Neutrophil (primary cell): ENCODE measurements around the gene CRK.

Experiments used
- H3K27ac ChIP-seq: fragments of 200-600 bp; sonication (generic); 2 replicates; pipeline ENCODE4 v1.5.1; 2016; ENCODE audit warnings: mild to moderate bottlenecking, moderate library complexity
- H3K27me3 ChIP-seq: fragments of 200-600 bp; sonication (generic); 2 replicates; pipeline ENCODE4 v1.6.0; 2016; ENCODE audit warnings: mild to moderate bottlenecking
- H3K36me3 ChIP-seq: fragments of 200-600 bp; sonication (generic); 2 replicates; pipeline ENCODE4 v1.5.1; 2017
- H3K4me1 ChIP-seq, 2 experiments: fragments of 200-600 bp in 1 of 2; sonication (generic) in 1 of 2; 1 replicate in 1 of 2; 2 replicates in 1 of 2; pipeline versions ENCODE4 v1.5.1 to v1.6.1; 2013 to 2016; ENCODE audit warnings: low read depth in 1 of 2, low read length in 1 of 2, mild to moderate bottlenecking in 1 of 2, moderate library complexity in 1 of 2; ENCODE audit not compliant: control insufficient read depth in 1 of 2, insufficient read depth in 1 of 2
- H3K4me3 ChIP-seq, 2 experiments: fragments of 200-600 bp in 1 of 2; sonication (generic) in 1 of 2; 1 replicate in 1 of 2; 2 replicates in 1 of 2; pipeline ENCODE4 v1.5.1; 2013 to 2016; ENCODE audit warnings: low read depth in 1 of 2, low read length in 1 of 2, mild to moderate bottlenecking in 1 of 2, moderate library complexity in 1 of 2
- H3K9me3 ChIP-seq: fragments of 200-600 bp; sonication (generic); 2 replicates; pipeline ENCODE4 v1.5.1; 2016
- CTCF ChIP-seq: fragments of 200-600 bp; sonication (generic); IDR thresholded peaks from 2 replicates; pipeline ENCODE4 v1.5.1; 2016; ENCODE audit warnings: antibody characterized with exemption

Gene CRK

GRCh38 chr17:1485423-1486376, 29.7 kb upstream of the CRK start:
- Histone ChIP-seq H3K27me3 (peaks cover 98% of the 10 kb centered on the region), H3K4me3 (peak overlapping the region; percentile 52 to 66), H3K27ac (no peak overlapping the region), H3K4me1 (peaks cover 29 to 46% of the 10 kb centered on the region in 2 experiments), H3K9me3 (no peaks in the 10 kb centered on the region), H3K36me3 (no peaks in the 10 kb centered on the region)
- no peak for TF ChIP-seq CTCF

- Histone ChIP-seq H3K4me1 (peaks cover 25 to 43% of the 10 kb centered on the region in 2 experiments), H3K9me3 (no peaks in the 10 kb centered on the region), H3K36me3 (no peaks in the 10 kb centered on the region), H3K4me3 (peak overlapping the region in 1 of 2 experiments; percentile 41), H3K27me3 (peaks cover 96% of the 10 kb centered on the region), H3K27ac (no peak overlapping the region)
- no peak for TF ChIP-seq CTCF
Measured at GRCh38 chr17:1484676-1485422, 28.8 kb upstream of the CRK start.

- peaks cover 25 to 43% of the 10 kb centered on the region in 2 experiments for H3K4me1 ChIP-seq
- no peaks in the 10 kb centered on the region for H3K36me3 ChIP-seq
- peaks cover 95% of the 10 kb centered on the region for H3K27me3 ChIP-seq
- H3K9me3 ChIP-seq = no peaks in the 10 kb centered on the region
- no peak for TF ChIP-seq CTCF
- H3K27ac ChIP-seq = no peak overlapping the region
- no peak overlapping the region for H3K4me3 ChIP-seq
Measured at GRCh38 chr17:1484060-1484535, 28.1 kb upstream of the CRK start.

GRCh38 chr17:1482680-1483079, 26.6 kb upstream of the CRK start:
- Histone ChIP-seq H3K36me3 (no peaks in the 10 kb centered on the region), H3K27ac (no peak overlapping the region), H3K9me3 (no peaks in the 10 kb centered on the region), H3K4me3 (no peak overlapping the region), H3K27me3 (peaks cover 95% of the 10 kb centered on the region), H3K4me1 (peaks cover 18 to 33% of the 10 kb centered on the region in 2 experiments)
- no peak for TF ChIP-seq CTCF

- no peaks in the 10 kb centered on the region for H3K36me3 ChIP-seq
Measured at GRCh38 chr17:1481736-1482135, 25.7 kb upstream of the CRK start.

More at GRCh38 chr17:1481736-1482135, 25.7 kb upstream of the CRK start:
- Histone ChIP-seq H3K27me3 (peaks cover 95% of the 10 kb centered on the region), H3K9me3 (no peaks in the 10 kb centered on the region), H3K4me1 (peaks cover 11 to 23% of the 10 kb centered on the region in 2 experiments), H3K27ac (no peak overlapping the region), H3K4me3 (no peak overlapping the region)
- no peak for TF ChIP-seq CTCF
